Activated CD8-positive, alpha-beta memory T cell treated with anti-CD3 and anti-CD28 coated beads for 1 hour (primary cell): ENCODE data around the gene PRX.
A peak's percentile ranks its signal among the peaks of the same experiment; 100 is the strongest.

Experiments used
- DNase-seq, 2 donors: peaks; one replicate each; pipeline ENCODE4 v3.0.0-alpha.2; 2020; ENCODE audit warnings: low read depth in 1 of 2; ENCODE audit errors: extremely low read depth in 1 of 2

PRX gene

GRCh38 chr19:40369797-40370196 is 43.4 kb downstream of the PRX start:
- DNase-seq: no peak

GRCh38 chr19:40367577-40368434 is 45.4 kb downstream of the PRX start:
- no peak for DNase-seq

- no peak for DNase-seq
Observed at GRCh38 chr19:40366697-40367561, 46.2 kb downstream of the PRX start.

- peak in 1 of 2 donors; percentile 17 for DNase-seq
Observed at GRCh38 chr19:40365613-40366401, 47.4 kb downstream of the PRX start.

- DNase-seq: no peak
Observed at GRCh38 chr19:40365010-40365409, 48.2 kb downstream of the PRX start.

GRCh38 chr19:40363069-40363468 is 50.1 kb downstream of the PRX start:
- no peak for DNase-seq

GRCh38 chr19:40362160-40362559 is 51.0 kb downstream of the PRX start:
- DNase-seq: no peak

- DNase-seq: no peak
Observed at GRCh38 chr19:40360708-40361241, 52.4 kb downstream of the PRX start.

- DNase-seq: no peak
Observed at GRCh38 chr19:40360020-40360707, 53.0 kb downstream of the PRX start.

GRCh38 chr19:40358773-40359172 is 54.4 kb downstream of the PRX start:
- no peak for DNase-seq

GRCh38 chr19:40357640-40358039 is 55.5 kb downstream of the PRX start:
- DNase-seq: no peak

GRCh38 chr19:40356681-40357595 is 56.2 kb downstream of the PRX start:
- DNase-seq: no peak

- DNase-seq: no peak
Observed at GRCh38 chr19:40355975-40356680, 57.0 kb downstream of the PRX start.

- DNase-seq: no peak
Observed at GRCh38 chr19:40348961-40349507, 64.1 kb downstream of the PRX start.

GRCh38 chr19:40348125-40348913 is 64.9 kb downstream of the PRX start, which contains the start of the genes C19orf47 and PLD3:
Gene C19orf47 (minus strand): TSS chr19:40348397. CDS start chr19:40341857, 6,540 bp downstream.
Gene PLD3 (plus strand): TSS chr19:40348695. CDS start chr19:40366484, 17,789 bp downstream.
- DNase-seq: peak; percentile 95 to 96

GRCh38 chr19:40344422-40344821 is 68.8 kb downstream of the PRX start:
- DNase-seq: no peak
